Stimulated activated CD4-positive, alpha-beta T cell treated with anti-CD3 and anti-CD28 coated beads, Interleukin-2, amount 100 ng/mL, for 4 hours (primary cell): ENCODE data around the gene FAM170B.

ENCODE experiments used
- DNase-seq: peaks from one replicate; pipeline ENCODE4 v3.0.0-alpha.2; 2020; ENCODE audit warnings: low read depth

Gene FAM170B

DNA sequence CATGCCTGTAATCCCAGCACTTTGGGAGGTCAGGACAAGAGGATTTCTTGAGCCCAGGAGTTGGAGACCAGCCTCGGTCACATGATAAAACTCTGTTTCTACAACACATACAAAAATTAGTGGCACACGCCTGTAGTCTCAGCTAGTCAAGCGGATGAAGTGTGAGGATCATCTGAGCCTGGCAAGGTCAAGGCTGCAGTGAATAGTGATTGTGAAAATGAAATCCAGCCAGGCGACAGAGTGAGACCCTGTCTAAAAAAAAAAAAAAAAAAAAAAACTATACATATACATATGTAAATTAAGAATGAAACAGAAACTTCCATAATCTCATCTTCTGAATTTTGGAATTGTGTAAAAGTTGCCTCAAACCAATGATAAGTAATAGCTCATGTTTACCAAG lies 18.2 kb upstream of the FAM170B start:
- no peak for DNase-seq

DNA sequence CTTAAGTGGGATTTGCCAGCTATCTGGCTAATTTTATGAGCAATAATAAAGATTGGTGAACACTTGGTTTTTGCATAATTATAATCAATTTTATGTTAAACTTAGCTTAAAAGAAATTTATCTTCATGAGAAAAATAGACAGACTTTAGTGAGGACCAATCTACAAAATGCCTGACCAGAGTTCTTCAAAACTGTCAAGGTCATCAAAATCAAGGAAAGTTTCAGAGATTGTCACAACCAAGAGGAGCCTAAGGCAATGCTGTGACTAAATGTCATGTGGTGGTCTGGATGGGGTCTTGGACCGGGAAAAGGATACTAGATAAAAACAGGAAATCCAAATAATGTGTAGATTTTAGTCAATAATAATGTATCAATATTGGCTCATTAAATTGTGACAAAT lies 17.7 kb upstream of the FAM170B start:
- no peak for DNase-seq

DNA sequence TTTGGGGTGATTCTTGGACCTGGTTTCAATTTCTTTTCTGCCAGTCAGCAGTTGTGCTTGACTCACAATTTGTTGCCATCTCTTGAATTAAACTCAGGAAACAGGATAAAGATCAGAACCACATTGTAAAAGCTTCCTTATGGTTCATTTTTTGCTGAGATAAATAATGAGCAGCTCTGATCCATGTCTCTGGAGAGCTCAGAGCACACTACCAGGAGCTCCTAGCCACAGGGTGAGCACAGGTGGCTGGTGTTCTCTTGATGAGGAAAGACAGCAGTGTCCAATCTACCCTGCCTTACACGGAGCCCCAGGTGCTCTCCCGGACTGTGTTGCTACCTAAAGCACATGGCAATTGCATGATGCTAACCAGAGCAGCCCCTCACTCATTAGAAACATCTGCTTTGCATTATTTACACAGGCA lies 17.2 kb upstream of the FAM170B start:
- no peak for DNase-seq

DNA sequence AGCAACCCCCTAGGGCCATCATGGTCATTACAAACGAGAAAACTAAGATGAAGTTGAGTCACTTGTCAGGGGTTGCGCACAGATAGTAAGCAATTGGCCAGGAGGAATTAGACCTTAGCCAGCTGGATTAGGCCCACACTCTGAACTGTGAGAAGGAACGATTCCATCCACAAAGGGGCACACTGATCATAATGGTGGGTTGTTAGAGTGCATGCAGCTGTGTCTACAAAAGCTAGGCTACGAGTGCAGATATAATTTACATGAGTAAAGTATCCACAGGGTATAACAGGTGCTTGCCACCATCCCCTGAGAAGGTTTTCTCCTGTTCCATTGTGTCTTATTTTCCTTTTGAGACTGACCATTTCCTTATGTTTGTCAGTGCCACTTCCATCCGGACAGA lies 16.6 kb upstream of the FAM170B start:
- DNase-seq, result no peak

DNA sequence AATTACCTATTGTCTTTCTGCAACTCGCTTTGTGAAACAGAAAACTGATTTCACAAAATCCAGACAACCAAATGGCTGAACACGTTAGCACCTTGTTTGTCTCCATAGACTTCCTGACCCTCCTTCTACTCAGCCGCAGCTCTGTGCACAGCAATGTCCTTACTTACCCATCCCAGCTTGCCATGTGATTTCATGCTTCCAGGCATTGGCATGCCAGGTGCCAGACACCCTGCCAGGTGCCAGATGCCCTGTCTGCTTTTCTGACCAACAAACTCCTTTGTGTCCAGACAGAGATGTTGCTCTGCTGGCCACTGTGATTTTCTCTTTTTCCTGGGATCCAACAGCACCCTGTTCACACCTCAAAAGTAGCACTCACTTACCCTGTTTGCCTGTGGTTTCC lies 16.1 kb upstream of the FAM170B start:
- no peak for DNase-seq

DNA sequence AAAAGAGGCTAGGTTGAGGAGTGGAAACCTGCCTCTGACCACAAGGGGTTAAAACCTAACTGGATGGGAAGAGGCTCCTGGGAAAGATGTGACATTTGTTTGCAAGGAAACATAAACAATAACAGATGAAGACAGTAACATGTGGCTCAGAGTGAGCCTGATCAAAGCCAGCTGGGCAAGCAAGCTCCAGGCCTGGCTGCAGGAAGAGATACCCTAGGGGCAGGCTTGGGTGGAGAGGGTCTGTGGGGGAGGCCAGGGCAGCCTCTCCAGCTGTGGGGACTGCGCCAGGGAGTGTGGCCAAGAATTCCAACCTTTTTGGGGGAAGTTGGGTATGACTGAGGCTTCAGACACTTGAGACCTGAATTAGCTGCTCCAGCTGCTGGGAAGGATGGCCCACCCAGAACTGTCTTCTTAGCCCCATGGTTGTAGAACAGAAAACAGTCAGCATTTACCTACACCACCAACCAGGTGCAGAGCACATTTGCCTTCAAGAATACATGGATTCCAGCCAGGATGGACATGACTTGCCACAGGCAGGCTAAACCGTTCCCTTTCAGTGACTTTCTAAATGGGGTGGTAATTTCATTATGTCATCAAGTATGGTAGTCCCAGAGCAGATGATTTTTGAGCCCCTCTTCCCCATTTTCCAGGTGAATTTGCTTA lies 10.4 kb upstream of the FAM170B start:
- DNase-seq, result no peak

DNA sequence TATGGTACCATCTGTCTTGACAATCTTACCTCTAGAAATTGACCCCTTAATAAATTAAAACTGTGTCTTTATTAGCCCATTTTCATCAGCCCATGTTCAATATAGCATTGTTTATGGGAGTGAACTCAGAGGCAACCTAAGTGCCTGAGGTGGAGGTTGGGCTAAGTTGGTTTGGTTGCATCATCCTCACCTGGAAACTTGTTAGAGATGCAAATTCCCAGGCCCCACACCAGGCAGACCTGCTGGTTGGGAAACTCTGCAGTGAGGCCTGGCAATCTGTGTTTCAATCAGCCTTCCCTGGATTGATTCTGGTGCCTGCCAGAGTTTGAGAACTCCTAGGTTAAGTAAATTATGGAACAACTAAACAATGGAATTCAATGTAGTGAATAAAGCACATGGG lies 9.4 kb upstream of the FAM170B start:
- DNase-seq, result no peak

DNA sequence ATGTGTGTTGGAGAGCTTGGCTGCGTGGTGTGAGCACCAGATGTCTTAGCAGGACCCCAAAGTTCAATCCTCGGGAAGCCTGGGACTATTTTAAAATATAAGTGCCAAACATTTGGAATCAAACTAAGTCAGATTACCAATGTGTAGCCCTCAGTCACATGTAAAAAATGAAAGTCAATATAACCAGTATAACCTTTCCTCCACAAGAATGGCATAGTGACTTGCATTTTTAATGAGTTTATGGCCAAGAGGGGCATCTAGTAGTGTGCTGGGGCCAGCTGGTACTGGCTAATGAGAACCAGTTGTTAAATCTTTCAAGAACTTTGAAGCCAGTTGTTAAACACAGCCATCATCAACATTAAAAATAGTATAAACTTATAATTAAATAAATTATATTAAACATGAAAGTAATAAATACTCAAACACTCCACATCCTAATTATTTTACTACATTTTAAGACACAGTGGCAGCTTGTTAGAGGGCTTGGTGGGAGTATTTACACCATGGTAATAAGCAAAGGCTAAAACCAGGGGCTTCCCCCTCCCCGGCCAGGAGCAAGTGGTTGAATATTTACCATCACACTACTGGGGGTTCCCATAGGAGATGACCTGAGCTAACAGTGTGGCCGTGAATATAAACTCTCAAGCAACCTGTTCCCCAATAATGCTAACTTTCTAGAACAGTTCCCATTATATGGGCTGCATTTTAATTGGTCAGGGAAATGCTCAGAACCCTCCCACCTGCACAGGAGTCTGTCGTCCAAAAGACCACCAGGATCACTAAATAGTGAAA lies 7.9 kb upstream of the FAM170B start:
- no peak for DNase-seq

DNA sequence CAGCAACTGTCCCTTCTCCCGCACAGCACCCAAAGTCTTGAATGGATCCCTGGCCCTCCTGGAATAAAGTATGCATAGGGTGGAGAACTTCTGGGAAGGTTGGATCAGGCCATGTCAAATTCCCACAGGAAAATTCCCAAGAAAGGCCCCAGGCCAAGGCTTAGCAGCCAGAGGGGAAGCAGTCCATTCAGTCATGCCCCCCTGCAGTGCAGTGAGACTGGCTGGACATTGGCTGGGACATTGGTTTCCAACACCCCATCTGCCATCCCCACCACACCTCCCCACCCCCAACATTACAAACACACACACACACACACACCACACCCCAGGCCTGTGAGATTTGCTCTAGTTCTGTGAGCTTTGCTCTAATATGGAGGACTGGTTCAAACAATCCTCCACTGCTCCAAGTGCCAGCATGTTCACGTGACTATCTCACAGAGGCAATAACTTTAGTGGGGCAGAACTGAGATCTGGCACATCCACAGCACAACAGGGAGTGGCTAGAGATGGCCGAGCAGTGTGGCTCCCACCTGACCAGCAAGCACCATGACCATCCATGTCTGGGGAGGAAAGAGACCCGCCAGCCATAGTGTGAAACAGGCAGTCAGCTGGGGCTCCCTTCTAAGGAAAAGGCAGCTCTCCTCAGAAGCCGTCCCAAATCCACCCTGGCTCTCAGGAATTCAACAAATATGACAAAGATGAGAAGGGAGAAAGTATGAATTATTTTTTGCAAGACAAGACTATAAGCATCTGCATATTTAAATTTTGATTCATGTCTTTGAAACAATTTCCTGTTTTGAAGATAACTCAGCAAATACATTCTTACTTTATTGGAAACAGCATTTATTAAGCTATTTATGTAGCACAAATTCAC lies 6.7 kb upstream of the FAM170B start:
- no peak for DNase-seq

DNA sequence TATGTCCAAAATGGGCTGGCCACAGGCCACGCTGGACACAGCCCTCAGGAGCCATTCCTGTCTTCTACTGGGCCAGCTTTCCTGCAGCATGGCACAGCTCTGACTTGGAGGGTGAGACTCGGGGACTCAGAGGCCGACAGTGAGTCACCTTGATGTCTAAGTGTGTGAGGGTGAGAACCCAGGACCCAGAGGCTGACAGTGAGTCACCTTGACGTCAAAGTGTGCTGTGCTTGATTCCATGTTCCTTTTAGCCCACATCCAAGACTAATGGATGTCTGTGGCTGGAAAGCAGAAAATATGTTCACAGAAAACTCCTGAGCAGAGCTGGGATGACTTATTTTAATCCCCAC lies 6.0 kb upstream of the FAM170B start:
- DNase-seq, result no peak

DNA sequence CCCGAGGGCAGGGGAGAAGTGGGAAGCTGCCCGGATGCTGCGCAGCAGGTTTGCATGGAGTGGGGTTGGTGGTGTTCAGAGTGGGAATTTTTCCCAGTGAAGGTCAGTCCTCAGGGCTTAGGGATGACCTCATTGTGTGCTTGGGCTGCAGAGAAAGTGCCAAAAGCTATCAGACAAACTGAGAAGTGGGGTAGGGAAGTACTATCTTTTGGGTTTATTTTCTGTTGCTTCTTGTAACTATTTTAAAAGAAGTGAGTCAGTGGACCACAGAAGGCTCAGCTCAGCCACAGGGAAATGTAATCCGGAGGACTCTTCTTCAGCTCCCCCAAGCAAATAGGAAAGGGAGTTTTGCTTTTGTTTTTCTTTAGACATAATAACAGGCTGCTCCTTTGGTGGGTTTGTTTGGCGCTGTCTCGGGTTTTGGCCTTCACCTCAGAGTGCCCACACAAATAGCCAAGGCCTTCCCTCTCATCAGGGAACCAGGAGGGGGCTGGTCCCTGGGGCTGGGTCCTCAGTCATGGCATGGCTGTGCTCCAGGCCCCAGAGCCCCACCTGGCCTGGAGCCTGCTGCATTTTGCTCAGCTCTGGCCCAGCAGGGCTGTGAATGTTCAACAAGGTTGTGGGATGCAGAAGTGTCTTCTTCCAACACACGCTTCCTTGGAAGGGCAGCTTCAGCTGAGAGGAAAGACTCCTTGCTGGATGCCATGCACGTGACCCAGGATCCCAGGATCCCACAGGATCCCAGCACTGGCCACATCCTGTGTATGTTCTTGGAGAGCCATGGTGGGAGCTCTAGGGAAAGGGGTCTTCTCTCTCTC lies 5.4 kb upstream of the FAM170B start:
- no peak for DNase-seq

DNA sequence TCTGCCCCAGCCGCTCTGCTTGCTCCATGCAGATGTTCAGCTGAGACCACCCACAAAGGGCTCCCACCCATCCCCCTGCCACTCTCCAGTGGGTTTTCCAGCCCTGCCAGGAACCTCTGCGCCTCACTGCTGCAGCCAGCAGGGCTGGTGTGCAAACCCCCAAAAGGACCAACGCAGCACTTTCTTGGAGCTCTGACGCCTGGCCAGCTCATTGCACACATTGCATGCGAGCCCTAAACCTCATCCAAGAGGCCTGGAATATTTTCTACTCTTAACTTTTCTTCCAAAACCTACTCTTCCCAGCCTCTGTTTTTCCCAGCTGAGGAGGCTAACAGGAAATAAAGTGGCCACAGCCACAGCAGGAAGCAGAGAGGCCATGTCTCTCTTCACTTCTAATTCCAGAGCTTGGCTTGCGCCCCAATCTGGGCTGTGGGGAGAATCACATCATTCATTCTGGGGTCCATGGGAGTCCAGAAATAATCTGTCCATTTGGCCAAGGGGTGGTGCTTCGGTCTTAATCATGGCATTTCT lies 4.6 kb upstream of the FAM170B start:
- DNase-seq, result no peak

DNA sequence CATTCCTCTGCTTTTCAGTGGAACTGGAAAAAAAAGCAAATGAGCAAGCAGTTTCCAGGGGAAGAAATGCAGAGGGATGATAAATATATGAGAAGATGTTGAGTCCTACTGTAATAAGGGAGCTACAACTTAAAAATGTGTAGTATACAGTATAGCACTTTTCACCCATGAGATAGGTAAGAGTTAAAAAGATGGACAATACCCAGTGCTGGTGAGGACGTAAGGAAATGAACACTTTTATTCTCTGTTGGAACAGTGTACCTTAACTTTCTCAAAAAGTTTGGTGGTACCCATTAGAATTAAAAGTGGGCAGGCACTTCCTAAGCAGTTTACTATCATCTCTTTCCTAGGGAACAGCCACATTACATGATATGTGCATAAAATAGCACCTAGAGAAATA lies 2.7 kb upstream of the FAM170B start:
- no peak for DNase-seq

DNA sequence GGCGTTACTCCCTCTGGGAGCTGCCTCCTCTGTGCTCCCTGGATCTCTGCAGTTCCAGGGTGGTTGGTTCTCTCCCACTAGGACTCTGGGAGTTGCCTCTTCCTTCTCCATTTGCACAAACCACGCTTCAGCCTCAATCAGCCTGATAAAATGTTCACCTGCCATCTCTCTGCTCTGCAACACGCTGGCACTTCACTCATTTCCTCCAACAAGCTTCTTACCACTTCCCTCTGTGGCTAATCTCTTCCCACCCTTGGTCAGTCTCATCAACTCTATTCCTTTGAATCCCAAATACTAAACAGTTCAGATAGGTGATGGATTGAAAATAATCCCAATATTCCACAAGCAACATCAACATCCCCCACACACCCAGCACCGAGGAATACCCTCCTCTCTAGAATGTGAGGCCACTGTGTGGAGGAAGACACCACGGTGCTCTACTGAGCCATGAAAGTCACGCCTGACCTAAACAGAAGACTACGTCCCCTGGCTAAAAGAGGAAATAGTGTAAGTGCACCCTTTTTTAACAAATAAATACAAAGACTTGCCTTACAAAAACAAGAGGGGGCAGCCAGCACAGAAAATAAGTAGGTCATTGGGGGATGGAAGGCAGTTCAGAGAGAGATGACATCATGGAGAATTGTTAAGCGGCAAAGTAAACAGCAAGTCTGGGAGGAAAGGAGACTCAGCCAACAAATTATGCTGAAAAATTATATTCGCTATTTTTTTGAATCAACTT lies 1.9 kb upstream of the FAM170B start:
- DNase-seq, result no peak

DNA sequence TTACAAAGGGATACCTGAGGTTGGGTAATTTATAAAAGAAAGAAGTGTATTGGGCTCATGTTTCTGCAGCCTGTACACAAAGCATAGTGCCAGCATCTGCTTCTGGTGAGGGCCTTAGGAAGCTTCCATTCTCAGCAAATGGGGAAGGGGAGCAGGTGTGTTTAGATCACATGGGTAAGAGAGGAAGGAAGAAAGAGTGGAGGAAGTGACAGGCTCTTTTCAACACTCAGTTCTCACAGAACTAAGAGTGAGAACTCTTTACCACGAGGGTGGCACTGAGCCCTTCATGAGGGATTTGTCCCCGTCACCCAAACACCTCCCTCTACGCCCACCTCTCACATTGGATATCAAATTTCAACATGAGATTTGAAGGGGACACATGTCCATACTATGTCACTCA lies 506 bp upstream of the FAM170B start:
- no peak for DNase-seq

DNA sequence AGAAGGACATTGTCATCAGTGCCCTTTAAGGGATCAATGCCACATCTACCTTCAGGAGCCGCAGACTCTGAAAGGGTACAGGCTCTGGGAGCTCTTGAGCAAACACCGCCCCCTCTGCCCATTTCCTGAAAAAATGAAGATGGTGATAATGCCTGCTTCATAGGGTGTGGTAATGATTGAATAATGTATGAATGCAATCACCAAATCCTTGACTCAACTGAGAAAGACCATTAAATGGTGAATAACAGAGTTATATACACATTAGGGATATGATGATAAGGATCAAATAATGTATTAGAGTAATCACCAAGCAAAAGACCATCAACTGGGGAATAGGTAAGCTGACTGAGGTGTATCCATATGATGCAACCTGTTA lies 1.5 kb downstream of the FAM170B start:
- no peak for DNase-seq

DNA sequence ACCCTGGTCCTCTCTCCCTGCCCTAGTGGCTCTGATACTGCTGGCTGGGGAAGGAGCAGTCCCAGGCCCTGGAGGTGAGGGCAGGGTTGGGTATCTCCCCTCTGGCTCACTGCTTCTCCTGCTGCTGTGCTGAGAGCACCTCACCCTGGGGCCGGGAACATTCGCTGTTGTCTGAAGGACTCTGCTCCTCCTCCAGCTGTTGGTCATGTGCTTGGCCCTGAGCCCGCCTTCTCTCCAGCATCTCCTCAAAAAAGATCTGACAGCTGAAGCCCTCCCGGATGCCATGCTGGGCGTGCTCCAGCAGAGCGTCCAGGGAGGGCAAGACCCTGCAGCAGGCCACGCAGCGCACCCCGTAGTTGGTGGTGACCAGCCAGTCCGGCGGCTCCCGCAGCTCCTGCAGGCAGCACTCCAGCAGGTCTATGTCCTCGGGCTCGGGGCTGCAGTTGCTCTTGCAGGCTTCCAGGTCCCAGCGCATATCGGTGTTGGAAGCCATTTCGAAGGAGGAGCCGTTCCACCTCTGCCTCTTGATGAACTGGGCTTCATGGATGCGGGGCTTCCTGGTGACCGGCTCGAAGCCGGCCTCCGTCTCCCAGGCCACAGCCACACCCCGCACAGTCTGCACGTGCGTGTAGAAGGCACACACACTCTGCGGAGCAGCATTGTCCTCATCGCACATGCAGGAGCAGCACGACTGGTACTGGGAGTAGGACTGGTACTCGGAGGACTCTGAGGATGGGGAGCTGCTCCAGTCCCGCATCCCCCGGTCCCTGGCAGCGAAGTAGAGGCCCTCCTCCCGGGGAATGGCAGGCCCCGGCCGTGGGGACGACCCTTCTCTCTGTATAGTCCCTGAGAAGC lies 2.1 kb downstream of the FAM170B start:
- no peak for DNase-seq

DNA sequence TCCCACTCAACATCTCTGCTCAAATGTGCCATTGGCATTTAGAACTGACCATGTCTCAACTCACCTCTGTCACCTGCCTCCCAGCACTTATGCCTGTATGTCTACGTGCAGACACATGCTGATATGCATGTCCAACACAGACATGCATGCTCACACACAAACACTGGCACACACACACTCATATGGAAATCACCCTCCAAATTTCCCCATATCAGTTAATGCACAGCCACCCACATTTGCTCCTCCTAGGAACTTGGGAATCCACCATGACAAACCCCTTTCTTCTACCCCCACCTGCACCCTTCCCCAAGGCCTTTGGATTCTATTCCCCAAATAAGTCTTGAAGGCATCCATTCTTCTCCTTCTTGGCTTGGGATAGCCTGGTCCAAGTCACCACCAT lies 4.4 kb downstream of the FAM170B start:
- DNase-seq, result no peak

DNA sequence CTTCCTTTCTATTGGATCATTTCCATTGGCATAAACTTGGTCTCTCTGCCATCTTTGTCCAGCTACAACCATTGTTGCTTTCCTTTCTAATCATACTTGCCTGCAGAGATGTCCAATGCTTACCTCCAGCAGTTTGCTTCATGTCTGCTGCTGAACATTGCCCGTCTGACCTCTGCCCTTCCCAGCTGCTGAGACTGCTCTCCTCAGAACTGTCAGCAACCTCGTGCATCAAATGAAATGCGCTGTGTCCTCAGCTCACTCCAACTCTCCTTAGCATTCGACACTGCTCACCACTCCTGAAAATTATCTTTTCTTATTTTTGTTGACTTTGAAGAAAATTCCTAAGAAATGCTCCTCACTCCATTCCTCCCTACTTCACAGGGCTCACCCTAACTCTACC lies 5.0 kb downstream of the FAM170B start:
- no peak for DNase-seq
